Astrocyte (in vitro differentiated cells and primary cell): ENCODE results near the gene DNAJC17. TPM values are rescaled to one million over a fixed set of nuclear protein-coding genes. Genes with fewer than 3 reads are reported as not detected.

Source experiments
- DNase-seq: peaks from one replicate; pipeline ENCODE4 v3.0.0-alpha.2; 2010; ENCODE audit warnings: low read depth
- FAIRE-seq: peaks from 2 replicates; lab custom pipeline; 2011; peaks lifted over from hg19 to GRCh38; lab: Jason Lieb, UNC
- H2AFZ ChIP-seq: 2 replicates; pipeline ENCODE4 v1.6.0; 2012; ENCODE audit warnings: low read depth, low read length, inconsistent platforms
- H3K27ac ChIP-seq: 2 replicates; pipeline ENCODE4 v1.5.1; 2011; ENCODE audit warnings: low read depth, low read length, inconsistent platforms
- H3K27me3 ChIP-seq: 2 replicates; pipeline ENCODE4 v1.6.0; 2011; ENCODE audit warnings: low read length, inconsistent platforms; ENCODE audit not compliant: insufficient read depth
- H3K36me3 ChIP-seq: 2 replicates; pipeline ENCODE4 v1.5.1; 2011; ENCODE audit warnings: low read length, inconsistent platforms; ENCODE audit not compliant: insufficient read depth
- H3K4me1 ChIP-seq: 2 replicates; pipeline ENCODE4 v1.5.1; 2011; ENCODE audit warnings: low read length, inconsistent platforms; ENCODE audit not compliant: insufficient read depth
- H3K4me2 ChIP-seq: 2 replicates; pipeline ENCODE4 v1.6.0; 2012; ENCODE audit warnings: low read length, inconsistent platforms
- H3K4me3 ChIP-seq: 2 replicates; pipeline ENCODE4 v1.5.1; 2011; ENCODE audit warnings: low read depth, mild to moderate bottlenecking, low read length, inconsistent platforms; ENCODE audit not compliant: insufficient read depth
- H3K79me2 ChIP-seq: 2 replicates; pipeline ENCODE4 v1.6.0; 2012; ENCODE audit warnings: mild to moderate bottlenecking, low read length, inconsistent platforms; ENCODE audit not compliant: insufficient read depth
- H3K9ac ChIP-seq: 2 replicates; pipeline ENCODE4 v1.6.0; 2012; ENCODE audit warnings: mild to moderate bottlenecking, low read length, inconsistent platforms
- H3K9me3 ChIP-seq: 2 replicates; pipeline ENCODE4 v1.5.1; 2012; ENCODE audit warnings: low read depth, mild to moderate bottlenecking, low read length, inconsistent platforms; ENCODE audit not compliant: insufficient read depth
- H4K20me1 ChIP-seq: 2 replicates; pipeline ENCODE4 v1.6.0; 2012; ENCODE audit warnings: low read length, inconsistent platforms; ENCODE audit not compliant: insufficient read depth
- H3K27ac Mint-ChIP-seq: one replicate; pipeline ENCODE4 v1.8.0; 2021; ENCODE audit warnings: mild to moderate bottlenecking, mixed read lengths; ENCODE audit not compliant: unreplicated experiment
- H3K27me3 Mint-ChIP-seq: one replicate; pipeline ENCODE4 v1.8.0; 2021; ENCODE audit warnings: low read depth, mixed read lengths; ENCODE audit not compliant: unreplicated experiment
- H3K36me3 Mint-ChIP-seq: one replicate; pipeline ENCODE4 v1.8.0; 2021; ENCODE audit warnings: low read depth, mixed read lengths; ENCODE audit not compliant: unreplicated experiment
- H3K4me1 Mint-ChIP-seq: one replicate; pipeline ENCODE4 v1.8.0; 2021; ENCODE audit warnings: low read depth, mixed read lengths; ENCODE audit not compliant: unreplicated experiment
- H3K4me3 Mint-ChIP-seq: one replicate; pipeline ENCODE4 v1.8.0; 2021; ENCODE audit warnings: mild to moderate bottlenecking, moderate library complexity, mixed read lengths; ENCODE audit not compliant: unreplicated experiment
- H3K9me3 Mint-ChIP-seq: one replicate; pipeline ENCODE4 v1.8.0; 2021; ENCODE audit warnings: mild to moderate bottlenecking, mixed read lengths; ENCODE audit not compliant: unreplicated experiment
- EZH2 ChIP-seq: IDR thresholded peaks from 2 replicates; pipeline ENCODE4 v1.6.1; 2012; ENCODE audit warnings: mild to moderate bottlenecking, low read length, inconsistent platforms; ENCODE audit not compliant: insufficient read depth
- total RNA-seq: library from RNA; stranded (reverse); gene quantifications from 2 replicates; pipeline ENCODE4 v1.2.1, GENCODE V29; 2021
- TF ChIP-seq, protein P1 (sequence below): IDR thresholded peaks from 2 replicates; pipeline ENCODE4 v1.5.1; 2011; ENCODE audit warnings: low read depth, mild to moderate bottlenecking, inconsistent platforms, low read length, moderate library complexity; ENCODE audit not compliant: insufficient read depth

Gene DNAJC17
- total RNA-seq, 1 donor from 2014 or later, result 21.0 TPM

DNA sequence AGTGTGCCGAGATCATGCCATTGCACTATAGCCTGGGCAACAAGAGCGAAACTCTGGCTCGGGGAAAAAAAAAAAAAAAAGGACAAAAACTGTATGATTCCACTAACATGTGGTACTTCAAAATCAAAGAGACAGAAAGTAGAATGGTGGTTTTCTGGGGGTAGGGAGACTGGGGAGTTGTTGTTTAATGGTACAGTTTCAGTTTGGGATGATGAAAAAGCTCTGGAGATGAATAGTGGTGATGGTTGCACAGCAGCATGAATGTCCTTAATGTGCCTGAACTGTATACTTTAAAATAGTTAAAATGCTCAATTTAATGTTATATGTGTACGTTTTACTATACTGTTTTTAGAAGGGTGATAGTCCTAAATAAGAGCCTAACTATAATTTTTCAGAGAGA lies 84.9 kb downstream of the DNAJC17 start:
- H3K4me3 Mint-ChIP-seq, result no peak overlapping the region
- no peak for DNase-seq
- no peaks in the 10 kb centered on the region for H3K27me3 ChIP-seq
- H3K9me3 Mint-ChIP-seq, result no peaks in the 10 kb centered on the region
- H4K20me1 ChIP-seq, result no peaks in the 10 kb centered on the region
- no peaks in the 10 kb centered on the region for H3K4me1 ChIP-seq
- H3K36me3 ChIP-seq, result peaks cover 3% of the 10 kb centered on the region
- no peak overlapping the region for H2AFZ ChIP-seq
- H3K79me2 ChIP-seq, result no peaks in the 10 kb centered on the region
- H3K27me3 Mint-ChIP-seq, result no peaks in the 10 kb centered on the region
- no peak overlapping the region for H3K4me2 ChIP-seq
- H3K9ac ChIP-seq, result no peak overlapping the region
- H3K4me1 Mint-ChIP-seq, result no peaks in the 10 kb centered on the region
- FAIRE-seq, result no peak
- no peak overlapping the region for H3K27ac Mint-ChIP-seq
- H3K4me3 ChIP-seq, result no peak overlapping the region
- no peak for TF ChIP-seq EZH2
- TF ChIP-seq, protein P1, sequence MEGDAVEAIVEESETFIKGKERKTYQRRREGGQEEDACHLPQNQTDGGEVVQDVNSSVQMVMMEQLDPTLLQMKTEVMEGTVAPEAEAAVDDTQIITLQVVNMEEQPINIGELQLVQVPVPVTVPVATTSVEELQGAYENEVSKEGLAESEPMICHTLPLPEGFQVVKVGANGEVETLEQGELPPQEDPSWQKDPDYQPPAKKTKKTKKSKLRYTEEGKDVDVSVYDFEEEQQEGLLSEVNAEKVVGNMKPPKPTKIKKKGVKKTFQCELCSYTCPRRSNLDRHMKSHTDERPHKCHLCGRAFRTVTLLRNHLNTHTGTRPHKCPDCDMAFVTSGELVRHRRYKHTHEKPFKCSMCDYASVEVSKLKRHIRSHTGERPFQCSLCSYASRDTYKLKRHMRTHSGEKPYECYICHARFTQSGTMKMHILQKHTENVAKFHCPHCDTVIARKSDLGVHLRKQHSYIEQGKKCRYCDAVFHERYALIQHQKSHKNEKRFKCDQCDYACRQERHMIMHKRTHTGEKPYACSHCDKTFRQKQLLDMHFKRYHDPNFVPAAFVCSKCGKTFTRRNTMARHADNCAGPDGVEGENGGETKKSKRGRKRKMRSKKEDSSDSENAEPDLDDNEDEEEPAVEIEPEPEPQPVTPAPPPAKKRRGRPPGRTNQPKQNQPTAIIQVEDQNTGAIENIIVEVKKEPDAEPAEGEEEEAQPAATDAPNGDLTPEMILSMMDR, result no peak
- H3K36me3 Mint-ChIP-seq, result no peaks in the 10 kb centered on the region
- H3K9me3 ChIP-seq, result no peaks in the 10 kb centered on the region
- no peak overlapping the region for H3K27ac ChIP-seq

DNA sequence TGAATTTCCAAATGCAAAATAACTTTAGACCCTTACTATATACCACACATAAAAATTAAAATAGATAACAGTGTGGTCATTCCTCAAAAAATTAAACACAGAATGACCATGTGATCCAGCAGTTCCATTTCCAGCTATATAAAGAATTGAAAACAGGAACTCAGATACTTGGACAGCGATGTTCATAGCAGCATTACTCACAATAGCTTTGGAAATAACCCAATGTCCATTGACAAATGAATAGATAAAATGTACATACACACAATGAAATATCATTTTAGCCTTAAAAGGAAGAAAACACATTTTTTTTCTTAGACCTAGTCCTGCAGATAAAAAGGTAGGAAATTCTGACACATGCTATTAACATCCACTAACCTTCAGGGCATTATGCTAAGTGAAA lies 85.6 kb downstream of the DNAJC17 start:
- H3K27ac Mint-ChIP-seq, result no peak overlapping the region
- Histone ChIP-seq H3K27me3 (no peaks in the 10 kb centered on the region), H3K36me3 (peaks cover 3% of the 10 kb centered on the region), H3K79me2 (no peaks in the 10 kb centered on the region), H3K4me1 (no peaks in the 10 kb centered on the region), H2AFZ (no peak overlapping the region), H3K9me3 (no peaks in the 10 kb centered on the region), H3K4me2 (no peak overlapping the region), H3K9ac (no peak overlapping the region), H3K27ac (no peak overlapping the region), H4K20me1 (no peaks in the 10 kb centered on the region), H3K4me3 (no peak overlapping the region)
- TF ChIP-seq, protein P1, result no peak
- no peak for TF ChIP-seq EZH2
- DNase-seq, result no peak
- no peaks in the 10 kb centered on the region for H3K27me3 Mint-ChIP-seq
- no peaks in the 10 kb centered on the region for H3K4me1 Mint-ChIP-seq
- no peaks in the 10 kb centered on the region for H3K9me3 Mint-ChIP-seq
- H3K36me3 Mint-ChIP-seq, result no peaks in the 10 kb centered on the region
- FAIRE-seq, result no peak
- no peak overlapping the region for H3K4me3 Mint-ChIP-seq

DNA sequence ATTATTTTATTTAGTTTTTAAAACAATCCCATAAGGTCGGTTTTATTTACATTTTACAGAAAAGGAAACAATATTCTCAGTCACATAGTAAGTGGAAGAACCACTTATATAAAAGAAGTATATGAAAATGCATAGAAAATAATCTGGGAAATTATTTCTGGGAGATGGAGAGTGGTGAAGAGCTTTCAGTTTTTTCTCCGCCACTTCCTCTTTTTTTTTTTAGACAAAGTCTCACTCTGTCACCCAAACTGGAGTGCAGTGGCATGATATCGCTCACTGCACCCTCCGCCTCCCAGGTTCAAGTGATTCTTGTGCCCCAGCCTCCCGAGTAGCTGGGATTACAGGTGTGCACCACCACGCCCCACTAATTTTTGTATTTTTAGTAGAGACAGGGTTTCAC lies 91.1 kb downstream of the DNAJC17 start:
- Mint-ChIP-seq H3K36me3 (peaks cover 2% of the 10 kb centered on the region), H3K4me3 (no peak overlapping the region)
- H3K9me3 ChIP-seq, result no peaks in the 10 kb centered on the region

More for the DNA sequence above, 91.1 kb downstream of the DNAJC17 start:
- Mint-ChIP-seq H3K4me1 (no peaks in the 10 kb centered on the region), H3K27ac (no peak overlapping the region), H3K27me3 (no peaks in the 10 kb centered on the region), H3K9me3 (no peaks in the 10 kb centered on the region)
- Histone ChIP-seq H2AFZ (no peak overlapping the region), H3K4me3 (no peak overlapping the region), H3K9ac (no peak overlapping the region), H3K27me3 (no peaks in the 10 kb centered on the region), H3K36me3 (peaks cover 8% of the 10 kb centered on the region), H3K4me2 (no peak overlapping the region), H4K20me1 (no peaks in the 10 kb centered on the region), H3K79me2 (no peaks in the 10 kb centered on the region), H3K27ac (no peak overlapping the region), H3K4me1 (no peaks in the 10 kb centered on the region)
- FAIRE-seq (no peak), DNase-seq (no peak)
- no peak for TF ChIP-seq EZH2
- TF ChIP-seq, protein P1, result no peak

Other genes starting within 250 kb of the DNAJC17 start
- 24.3 and 31.4 TPM in 2 replicates for gene CCDC32, start 242.4 kb downstream of the DNAJC17 start, total RNA-seq
- 10.9 and 12.2 TPM in 2 replicates for gene RPUSD2, start 238.2 kb downstream of the DNAJC17 start, total RNA-seq
- 2.0 and 3.3 TPM in 2 replicates for gene KNL1, start 213.2 kb downstream of the DNAJC17 start, total RNA-seq
- 3.6 and 5.6 TPM in 2 replicates for gene RAD51, start 112.3 kb downstream of the DNAJC17 start, total RNA-seq
- gene RMDN3, start 52.2 kb downstream of the DNAJC17 start, total RNA-seq, result 32.0 and 32.6 TPM in 2 replicates
- gene GCHFR, start 43.4 kb downstream of the DNAJC17 start, total RNA-seq, result 6.4 and 7.3 TPM in 2 replicates
- gene C15orf62, start 37.5 kb downstream of the DNAJC17 start, total RNA-seq, result 0.19 TPM in 1 of 2 replicates, not detected in the other
- 13.0 and 13.2 TPM in 2 replicates for gene ZFYVE19, start 384 bp downstream of the DNAJC17 start, total RNA-seq
- gene PPP1R14D, start 21.2 kb upstream of the DNAJC17 start, total RNA-seq, result not detected in 2 replicates
- 30.1 and 40.3 TPM in 2 replicates for gene SPINT1, start 36.6 kb upstream of the DNAJC17 start, total RNA-seq
- 0.43 and 0.61 TPM in 2 replicates for gene RHOV, start 66.8 kb upstream of the DNAJC17 start, total RNA-seq
- gene VPS18, start 87.0 kb upstream of the DNAJC17 start, total RNA-seq, result 35.8 and 37.6 TPM in 2 replicates
- gene DLL4, start 121.9 kb upstream of the DNAJC17 start, total RNA-seq, result 0.09 and 0.29 TPM in 2 replicates
- 55.9 and 70.8 TPM in 2 replicates for gene CHAC1, start 146.0 kb upstream of the DNAJC17 start, total RNA-seq